ENCODE measurements around the gene DTX4. TPM values are rescaled to one million over a fixed set of nuclear protein-coding genes. Genes with fewer than 3 reads are reported as not detected.

DTX4 gene
- total RNA-seq, 1 experiment from 2014 or later = 96.7 TPM

DNA sequence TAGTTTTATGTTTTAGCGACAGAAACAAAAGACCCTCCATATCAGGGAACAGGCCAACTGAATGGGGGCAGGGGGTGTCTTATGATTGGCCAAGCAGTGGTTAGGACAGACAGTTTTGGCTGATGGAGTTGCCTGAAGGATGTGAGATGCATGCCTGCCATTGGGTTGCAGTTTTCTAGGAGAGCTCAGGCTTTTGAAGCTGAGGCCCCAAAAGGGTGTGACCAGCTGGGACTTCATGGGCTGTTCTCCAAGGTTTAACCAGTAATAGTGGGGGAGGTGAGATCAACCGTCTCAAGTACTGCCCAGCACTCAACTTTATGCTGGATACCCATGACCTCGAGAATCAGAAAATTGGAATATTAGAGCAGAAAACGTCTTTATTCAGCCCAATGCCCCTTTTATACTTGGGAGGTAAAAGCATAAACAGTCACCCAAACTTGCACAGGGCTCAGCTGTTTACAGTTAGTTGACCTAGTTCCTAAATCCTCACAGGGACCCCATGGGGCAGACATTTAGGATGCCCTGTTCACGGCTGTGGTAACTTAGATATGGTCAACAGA lies 13.5 kb downstream of the DTX4 start:
- intact Hi-C loops (cut with micrococcal nuclease; ENCODE audit: unreplicated experiment) = no loop called here

GRCh38 chr11:59186130-59186594 lies 14.2 kb downstream of the DTX4 start:
- no TSS peak for BruUV-seq (replicated peaks)
- Mint-ChIP-seq H3K27me3 (ENCODE audit: insufficient read depth, unreplicated experiment) (no peaks in the 10 kb centered on the region), H3K4me1 (ENCODE audit: low read depth, unreplicated experiment) (peaks cover 52% of the 10 kb centered on the region), H3K9me3 (ENCODE audit: unreplicated experiment) (no peaks in the 10 kb centered on the region), H3K4me3 (ENCODE audit: unreplicated experiment) (peak overlapping the region; percentile 76), H3K36me3 (ENCODE audit: insufficient read depth, unreplicated experiment) (peaks cover 93% of the 10 kb centered on the region), H3K27ac (ENCODE audit: unreplicated experiment) (peak overlapping the region; percentile 93)
- Histone ChIP-seq H3K4me3 (ENCODE audit: low read depth, low read length) (peak overlapping the region; percentile 13), H3K27me3 (replicated peaks; ENCODE audit: control insufficient read depth, insufficient read depth, low read length) (no peaks in the 10 kb centered on the region), H3K4me1 (peaks cover 81% of the 10 kb centered on the region), H3K9me3 (no peaks in the 10 kb centered on the region), H3K36me3 (ENCODE audit: control insufficient read depth, insufficient read depth, low read length) (peaks cover 25% of the 10 kb centered on the region)
- ChIA-PET POLR2A (interaction anchor here (0.5 to 2.7 kb wide), 5 partner anchors 11 to 351 kb away, joined by 3 to 69 read pairs (median 6); partner anchors contain the start of genes DTX4 and FAM111B), CTCF (interaction anchor here (0.5 to 5.9 kb wide), 18 partner anchors 10 to 543 kb away, joined by 3 to 304 read pairs (median 4); partner anchors contain the start of genes DTX4 and FAM111A)
- DNase-seq = peak; percentile 95 to 96
- TF ChIP-seq CTCF (IDR thresholded peaks at IDR 0.05; ENCODE audit: insufficient read depth in 1 of 2, low read depth in 1 of 2, low read length in 1 of 2, severe bottlenecking in 1 of 2, unreplicated experiment in 1 of 2) = peak; percentile 94 to 95
- intact Hi-C loops (cut with micrococcal nuclease; ENCODE audit: unreplicated experiment) = loop anchor here (1.0 to 2.0 kb wide), 5 partner anchors 12 to 98 kb away; no protein-coding TSS in a partner anchor

More for the DNA sequence above, 13.5 kb downstream of the DTX4 start:
- H3K4me1 Mint-ChIP-seq (ENCODE audit: low read depth, unreplicated experiment) = peaks cover 46% of the 10 kb centered on the region
- no peaks in the 10 kb centered on the region for H3K9me3 Mint-ChIP-seq (ENCODE audit: unreplicated experiment)
- ChIA-PET CTCF (interaction anchor here (0.8 to 5.9 kb wide), 13 partner anchors 13 to 127 kb away, joined by 3 to 304 read pairs (median 6); partner anchors contain the start of genes DTX4 and FAM111A), POLR2A (interaction anchor here (0.5 to 2.7 kb wide), 4 partner anchors 10 to 368 kb away, joined by 5 to 69 read pairs (median 31); partner anchors contain the start of genes DTX4 and FAM111B)
- H3K4me3 Mint-ChIP-seq (ENCODE audit: unreplicated experiment) = peak overlapping the region; percentile 76
- TSS peak; percentile 92 for BruUV-seq (replicated peaks)
- H3K27me3 Mint-ChIP-seq (ENCODE audit: insufficient read depth, unreplicated experiment) = no peaks in the 10 kb centered on the region
- Histone ChIP-seq H3K9me3 (no peaks in the 10 kb centered on the region), H3K4me3 (ENCODE audit: low read depth, low read length) (peak overlapping the region; percentile 13), H3K36me3 (ENCODE audit: control insufficient read depth, insufficient read depth, low read length) (peaks cover 25% of the 10 kb centered on the region), H3K27me3 (replicated peaks; ENCODE audit: control insufficient read depth, insufficient read depth, low read length) (no peaks in the 10 kb centered on the region), H3K4me1 (peaks cover 75% of the 10 kb centered on the region)
- H3K27ac Mint-ChIP-seq (ENCODE audit: unreplicated experiment) = peak overlapping the region; percentile 93
- DNase-seq = no peak
- peaks cover 93% of the 10 kb centered on the region for H3K36me3 Mint-ChIP-seq (ENCODE audit: insufficient read depth, unreplicated experiment)
- no peak for TF ChIP-seq CTCF (IDR thresholded peaks at IDR 0.05; ENCODE audit: insufficient read depth in 1 of 2, low read depth in 1 of 2, low read length in 1 of 2, severe bottlenecking in 1 of 2, unreplicated experiment in 1 of 2)

- no peak for TF ChIP-seq CTCF (IDR thresholded peaks at IDR 0.05; ENCODE audit: insufficient read depth in 1 of 2, low read depth in 1 of 2, low read length in 1 of 2, severe bottlenecking in 1 of 2, unreplicated experiment in 1 of 2)
- peaks cover 93% of the 10 kb centered on the region for H3K36me3 Mint-ChIP-seq (ENCODE audit: insufficient read depth, unreplicated experiment)
- intact Hi-C loops (cut with micrococcal nuclease; ENCODE audit: unreplicated experiment) = loop anchor here (2.0 kb wide), 1 partner anchor 14 kb away; no protein-coding TSS in a partner anchor
- peaks cover 19% of the 10 kb centered on the region for H3K36me3 ChIP-seq (ENCODE audit: control insufficient read depth, insufficient read depth, low read length)
- ChIA-PET POLR2A (interaction anchor here (2.7 kb wide), 1 partner anchor 15 kb away, joined by 56 read pairs; the partner anchor contains the start of gene DTX4), CTCF (interaction anchor here (2.1 to 5.9 kb wide), 3 partner anchors 12 to 15 kb away, joined by 11 to 304 read pairs (median 24); partner anchors contain the start of gene DTX4)
- no peak overlapping the region for H3K4me3 ChIP-seq (ENCODE audit: low read depth, low read length)
- BruUV-seq (replicated peaks) = no TSS peak
- H3K4me3 Mint-ChIP-seq (ENCODE audit: unreplicated experiment) = peak overlapping the region; percentile 24
- H3K9me3 ChIP-seq = no peaks in the 10 kb centered on the region
- H3K4me1 ChIP-seq = peaks cover 80% of the 10 kb centered on the region
- H3K27ac Mint-ChIP-seq (ENCODE audit: unreplicated experiment) = peak overlapping the region; percentile 93
- peaks cover 52% of the 10 kb centered on the region for H3K4me1 Mint-ChIP-seq (ENCODE audit: low read depth, unreplicated experiment)
- no peak for DNase-seq
- H3K9me3 Mint-ChIP-seq (ENCODE audit: unreplicated experiment) = no peaks in the 10 kb centered on the region
- H3K27me3 Mint-ChIP-seq (ENCODE audit: insufficient read depth, unreplicated experiment) = no peaks in the 10 kb centered on the region
- no peaks in the 10 kb centered on the region for H3K27me3 ChIP-seq (replicated peaks; ENCODE audit: control insufficient read depth, insufficient read depth, low read length)
Measured at GRCh38 chr11:59187035-59187434, 15.1 kb downstream of the DTX4 start.

Measured in Caco-2 (cell line).